ENCODE data around the gene GANC. TPM values are rescaled to one million over a fixed set of nuclear protein-coding genes. Genes with fewer than 3 reads are reported as not detected.

GANC gene
- total RNA-seq, 4 donors from 2014 or later: 36.6 to 143 (median 54.8) TPM

DNA sequence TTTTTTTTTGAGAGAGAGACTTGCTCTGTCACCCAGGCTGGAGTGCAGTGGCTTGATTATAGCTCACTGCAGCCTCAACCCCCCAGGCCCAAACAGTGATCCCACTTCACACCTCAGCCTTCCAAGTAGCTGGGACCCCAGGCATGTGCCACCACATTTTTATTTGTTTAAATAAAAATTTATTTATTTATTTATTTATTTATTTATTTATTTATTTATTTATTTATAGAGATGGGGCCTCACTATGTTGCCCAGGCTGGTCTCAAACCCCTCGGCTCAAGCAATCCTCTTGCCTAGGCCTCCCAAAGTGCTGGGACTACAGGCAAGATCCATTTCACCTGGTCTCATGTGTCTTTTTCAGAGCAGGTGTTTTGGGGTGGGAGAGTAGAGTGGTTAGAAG is 101.8 kb downstream of the GANC start:
- Histone ChIP-seq H3K36me3 (no peaks in the 10 kb centered on the region), H3K4me3 (no peak overlapping the region), H3K4me1 (no peaks in the 10 kb centered on the region), H3K9me3 (peaks cover 0 to 5% of the 10 kb centered on the region in 2 donors), H3K27ac (no peak overlapping the region), H3K27me3 (no peaks in the 10 kb centered on the region)
- WGBS, 2 donors (ENCODE audit: low coverage in 1 of 2): 94% methylated on average over 1 of the region's 1 CpG; no CpG with 5 or more reads in 1 of the 2 donors
- intact Hi-C loops (cut with DNase I; ENCODE audit: low total_unique reads): no loop called here
- in situ Hi-C loops (cut with MboI; ENCODE audit: low pct_ligation_motif_present in 1 of 4, low pct_unique_long_range_greater_than_20kb in 1 of 4, low sequenced_read_pairs in 3 of 4): no loop called here
- no peak for DNase-seq
- TF ChIP-seq POLR2A (IDR thresholded peaks at IDR 0.05) (no peak), POLR2AphosphoS5 (IDR thresholded peaks at IDR 0.05) (no peak), CTCF (IDR thresholded peaks at IDR 0.05) (no peak), EP300 (IDR thresholded peaks at IDR 0.05; ENCODE audit: low read depth) (no peak)

DNA sequence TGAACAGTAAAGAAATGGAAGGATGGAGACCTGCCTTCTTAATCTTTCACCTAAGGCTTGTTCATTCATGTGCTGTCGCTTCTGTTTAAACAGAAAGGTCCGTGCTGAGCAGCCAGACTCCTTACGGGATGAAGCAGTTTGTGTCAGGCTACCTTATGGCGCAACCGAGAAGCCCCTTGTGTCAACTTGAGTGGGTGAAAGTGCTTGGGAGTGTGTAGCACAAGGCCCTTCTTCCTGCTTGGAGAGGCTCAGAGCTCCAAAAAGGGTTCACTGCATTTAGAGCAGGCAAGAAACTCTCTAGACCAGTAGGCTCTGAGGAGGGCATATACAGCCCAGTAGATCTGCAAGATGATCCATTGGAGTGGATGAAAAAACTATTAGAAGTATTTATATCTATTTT is 102.3 kb downstream of the GANC start:
- WGBS, 2 donors (ENCODE audit: low coverage in 1 of 2): 90 to 96% methylated on average over 5 of the region's 5 CpGs
- intact Hi-C loops (cut with DNase I; ENCODE audit: low total_unique reads): no loop called here
- no peak for DNase-seq
- in situ Hi-C loops (cut with MboI; ENCODE audit: low pct_ligation_motif_present in 1 of 4, low pct_unique_long_range_greater_than_20kb in 1 of 4, low sequenced_read_pairs in 3 of 4): no loop called here
- no peaks in the 10 kb centered on the region for H3K4me1 ChIP-seq
- peaks cover 0 to 5% of the 10 kb centered on the region in 2 donors for H3K9me3 ChIP-seq
- TF ChIP-seq EP300 (IDR thresholded peaks at IDR 0.05; ENCODE audit: low read depth): no peak
- no peak for TF ChIP-seq POLR2A (IDR thresholded peaks at IDR 0.05)
- TF ChIP-seq POLR2AphosphoS5 (IDR thresholded peaks at IDR 0.05): no peak
- TF ChIP-seq CTCF (IDR thresholded peaks at IDR 0.05): no peak
- H3K36me3 ChIP-seq: no peaks in the 10 kb centered on the region
- H3K4me3 ChIP-seq: no peak overlapping the region
- H3K27me3 ChIP-seq: no peaks in the 10 kb centered on the region
- H3K27ac ChIP-seq: no peak overlapping the region

GRCh38 chr15:42375941-42376340 is 102.9 kb downstream of the GANC start:
- TF ChIP-seq CTCF (IDR thresholded peaks at IDR 0.05) (no peak), POLR2A (IDR thresholded peaks at IDR 0.05) (no peak), POLR2AphosphoS5 (IDR thresholded peaks at IDR 0.05) (no peak), EP300 (IDR thresholded peaks at IDR 0.05; ENCODE audit: low read depth) (no peak)
- H3K9me3 ChIP-seq: peaks cover 0 to 5% of the 10 kb centered on the region in 2 donors
- no peak overlapping the region for H3K4me3 ChIP-seq
- H3K27ac ChIP-seq: no peak overlapping the region
- no peaks in the 10 kb centered on the region for H3K27me3 ChIP-seq
- DNase-seq: no peak
- H3K4me1 ChIP-seq: no peaks in the 10 kb centered on the region
- intact Hi-C loops (cut with DNase I; ENCODE audit: low total_unique reads) (no loop called here), in situ Hi-C loops (cut with MboI; ENCODE audit: low pct_ligation_motif_present in 1 of 4, low pct_unique_long_range_greater_than_20kb in 1 of 4, low sequenced_read_pairs in 3 of 4) (no loop called here)
- whole genome bisulfite sequencing, 2 donors (ENCODE audit: low coverage in 1 of 2): 60 to 64% methylated on average over 4 of the region's 4 CpGs
- H3K36me3 ChIP-seq: no peaks in the 10 kb centered on the region

DNA sequence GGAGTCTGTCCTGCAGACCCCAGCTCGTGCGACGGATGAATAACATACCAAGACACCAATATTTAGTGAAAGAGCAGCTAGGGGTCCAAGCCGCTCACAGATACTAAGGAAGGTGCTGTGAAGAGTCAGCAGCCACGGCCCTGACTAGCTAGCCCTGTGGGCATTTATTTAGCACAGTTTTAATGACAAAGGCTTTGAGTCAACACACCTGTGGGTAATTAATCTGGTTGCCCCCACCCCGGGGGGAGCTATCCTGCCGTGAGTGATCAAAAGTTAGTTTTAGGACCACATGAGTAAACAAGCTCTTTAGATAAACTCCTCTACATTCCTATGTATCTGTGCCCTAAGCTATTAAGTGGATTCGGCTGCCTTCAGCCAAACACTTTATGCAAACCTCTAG is 105.0 kb downstream of the GANC start:
- DNase-seq: no peak
- no peak for TF ChIP-seq CTCF (IDR thresholded peaks at IDR 0.05)
- TF ChIP-seq POLR2AphosphoS5 (IDR thresholded peaks at IDR 0.05): no peak
- no peak for TF ChIP-seq POLR2A (IDR thresholded peaks at IDR 0.05)
- no peak for TF ChIP-seq EP300 (IDR thresholded peaks at IDR 0.05; ENCODE audit: low read depth)
- Histone ChIP-seq H3K4me3 (no peak overlapping the region), H3K9me3 (peaks cover 0 to 5% of the 10 kb centered on the region in 2 donors), H3K4me1 (no peaks in the 10 kb centered on the region), H3K27ac (no peak overlapping the region), H3K36me3 (no peaks in the 10 kb centered on the region), H3K27me3 (no peaks in the 10 kb centered on the region)
- in situ Hi-C loops (cut with MboI; ENCODE audit: low pct_ligation_motif_present in 1 of 4, low pct_unique_long_range_greater_than_20kb in 1 of 4, low sequenced_read_pairs in 3 of 4): no loop called here
- intact Hi-C loops (cut with DNase I; ENCODE audit: low total_unique reads): no loop called here
- WGBS, 2 donors (ENCODE audit: low coverage in 1 of 2): 76 to 84% methylated on average over 7 to 8 of the region's 8 CpGs
